ENCODE results near the gene ALKBH5. TPM values are rescaled to one million over a fixed set of nuclear protein-coding genes. Genes with fewer than 3 reads are reported as not detected.

The ALKBH5 gene
- total and polyA plus RNA-seq, 9 of the 15 experiments (the other 6 are each of a cell fraction or from before 2014, with no cell fraction given) = 11.4 to 70.0 (median 47.4) TPM

DNA sequence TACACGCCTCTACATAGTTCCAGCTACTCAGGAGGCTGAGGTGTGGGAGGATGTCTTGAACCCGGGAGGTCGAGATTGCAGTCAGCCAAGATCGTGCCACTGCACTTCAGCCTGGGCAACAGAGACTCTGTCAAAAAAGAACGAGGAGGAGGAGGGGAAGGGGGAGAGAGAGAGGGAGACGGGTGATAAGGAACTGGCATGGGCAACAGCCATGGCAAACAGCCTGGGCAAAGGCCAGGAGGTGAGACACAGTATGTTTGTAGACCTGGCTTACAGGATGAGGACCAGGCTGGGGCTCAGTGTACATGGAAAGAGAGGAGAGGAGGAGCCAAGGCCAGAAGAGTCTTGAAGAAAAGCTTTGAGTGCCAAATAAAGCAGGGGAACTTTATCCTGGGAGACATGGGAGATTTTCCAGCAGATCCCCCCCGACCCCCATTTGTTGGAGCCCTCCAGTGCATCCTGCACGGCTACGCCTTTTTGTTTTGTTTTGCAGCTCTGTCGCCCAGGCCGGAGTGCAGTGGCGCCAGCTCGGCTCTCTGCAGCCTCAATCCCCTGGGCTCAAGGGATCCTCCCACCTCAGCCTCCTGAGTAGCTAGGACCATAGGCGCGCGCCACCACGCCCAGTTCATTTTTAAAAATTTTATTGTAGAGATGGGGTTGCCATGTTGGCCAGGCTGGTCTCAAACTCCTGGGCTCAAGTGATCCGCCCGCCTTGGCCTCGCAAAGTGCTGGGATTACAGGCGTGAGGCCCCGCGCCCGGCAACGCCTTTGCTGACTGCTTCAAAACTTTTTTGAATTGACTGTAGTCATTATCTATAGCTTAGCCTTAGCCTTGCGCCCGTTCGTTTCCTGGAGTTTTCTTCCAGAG, 1.3 kb upstream of the ALKBH5 start (continued):
- TF ChIP-seq MGA (IDR thresholded peaks at IDR 0.05) = no peak
- TF ChIP-seq ZNF609 (CRISPR knock-in tag; IDR thresholded peaks at IDR 0.05; ENCODE audit: borderline replicate concordance) = no peak
- no peak for TF ChIP-seq MITF (IDR thresholded peaks at IDR 0.05)
- TF ChIP-seq, protein P1, sequence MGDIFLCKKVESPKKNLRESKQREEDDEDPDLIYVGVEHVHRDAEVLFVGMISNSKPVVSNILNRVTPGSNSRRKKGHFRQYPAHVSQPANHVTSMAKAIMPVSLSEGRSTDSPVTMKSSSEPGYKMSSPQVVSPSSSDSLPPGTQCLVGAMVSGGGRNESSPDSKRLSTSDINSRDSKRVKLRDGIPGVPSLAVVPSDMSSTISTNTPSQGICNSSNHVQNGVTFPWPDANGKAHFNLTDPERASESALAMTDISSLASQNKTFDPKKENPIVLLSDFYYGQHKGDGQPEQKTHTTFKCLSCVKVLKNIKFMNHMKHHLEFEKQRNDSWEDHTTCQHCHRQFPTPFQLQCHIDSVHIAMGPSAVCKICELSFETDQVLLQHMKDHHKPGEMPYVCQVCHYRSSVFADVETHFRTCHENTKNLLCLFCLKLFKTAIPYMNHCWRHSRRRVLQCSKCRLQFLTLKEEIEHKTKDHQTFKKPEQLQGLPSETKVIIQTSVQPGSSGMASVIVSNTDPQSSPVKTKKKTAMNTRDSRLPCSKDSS (IDR thresholded peaks at IDR 0.05; ENCODE audit: low read depth, partially characterized antibody) = no peak
- no peak for TF ChIP-seq ARHGAP35 (IDR thresholded peaks at IDR 0.05; ENCODE audit: partially characterized antibody)
